Measurements from ENCODE around the gene ARF6.

The ARF6 gene

GRCh38 chr14:49940808-49941421 is 48.0 kb downstream of the ARF6 start:
- peak; percentile 62 for DNase-seq (ENCODE audit: low read depth, low spot score)

GRCh38 chr14:49942090-49942489 is 49.2 kb downstream of the ARF6 start:
- DNase-seq (ENCODE audit: low read depth, low spot score) = no peak

- DNase-seq (ENCODE audit: low read depth, low spot score) = no peak
Observed at GRCh38 chr14:49944501-49944900, 51.6 kb downstream of the ARF6 start.

GRCh38 chr14:49945448-49946319 is 52.8 kb downstream of the ARF6 start:
- DNase-seq (ENCODE audit: low read depth, low spot score) = no peak
